GM21529 (cell line): Measurements from ENCODE around the gene TLX3.

Experiments used
- ATAC-seq: cut with Tn5 transposase; IDR thresholded peaks from one replicate; pipeline ENCODE4 v1.9.1; 2021; ENCODE audit not compliant: unreplicated experiment

The TLX3 gene

DNA sequence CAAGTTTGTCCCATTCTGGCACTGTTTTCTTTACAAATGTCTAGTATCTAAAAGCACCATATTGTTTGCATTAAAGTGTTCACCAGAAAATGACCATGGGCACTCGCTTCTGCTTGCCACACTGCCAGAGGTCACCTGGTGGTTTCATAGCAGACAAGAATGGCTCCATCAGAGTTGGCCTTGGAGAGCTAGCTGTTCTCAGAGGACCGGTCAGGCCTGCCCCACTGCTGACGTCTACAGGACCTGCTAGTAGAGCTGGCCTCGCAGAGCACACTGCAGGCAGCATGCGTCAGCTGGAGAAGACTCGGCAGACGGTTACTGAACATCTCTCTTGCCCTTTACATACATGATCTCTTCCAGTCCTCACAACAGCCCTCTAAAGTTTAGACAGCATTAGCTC, 8.7 kb upstream of the TLX3 start:
- no peak for ATAC-seq

DNA sequence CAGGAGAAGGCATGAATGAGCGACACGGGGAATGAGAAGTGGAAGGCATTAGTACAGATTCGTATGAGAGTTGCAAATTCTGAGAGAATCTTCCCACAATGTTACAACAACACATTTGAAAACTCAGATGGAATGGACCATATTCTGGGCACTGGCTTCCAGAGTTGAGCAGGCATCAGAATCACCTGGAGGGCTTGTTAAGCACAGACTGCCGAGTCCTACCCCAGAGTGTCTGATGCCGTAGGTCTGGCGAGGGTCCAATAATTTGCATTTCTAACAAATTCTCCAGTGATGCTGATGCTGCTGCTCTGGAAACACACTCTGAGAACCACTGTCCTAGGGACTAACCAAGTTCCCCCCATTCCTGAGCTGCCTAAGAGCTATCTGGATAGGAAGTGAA, 2.9 kb upstream of the TLX3 start:
- no peak for ATAC-seq

DNA sequence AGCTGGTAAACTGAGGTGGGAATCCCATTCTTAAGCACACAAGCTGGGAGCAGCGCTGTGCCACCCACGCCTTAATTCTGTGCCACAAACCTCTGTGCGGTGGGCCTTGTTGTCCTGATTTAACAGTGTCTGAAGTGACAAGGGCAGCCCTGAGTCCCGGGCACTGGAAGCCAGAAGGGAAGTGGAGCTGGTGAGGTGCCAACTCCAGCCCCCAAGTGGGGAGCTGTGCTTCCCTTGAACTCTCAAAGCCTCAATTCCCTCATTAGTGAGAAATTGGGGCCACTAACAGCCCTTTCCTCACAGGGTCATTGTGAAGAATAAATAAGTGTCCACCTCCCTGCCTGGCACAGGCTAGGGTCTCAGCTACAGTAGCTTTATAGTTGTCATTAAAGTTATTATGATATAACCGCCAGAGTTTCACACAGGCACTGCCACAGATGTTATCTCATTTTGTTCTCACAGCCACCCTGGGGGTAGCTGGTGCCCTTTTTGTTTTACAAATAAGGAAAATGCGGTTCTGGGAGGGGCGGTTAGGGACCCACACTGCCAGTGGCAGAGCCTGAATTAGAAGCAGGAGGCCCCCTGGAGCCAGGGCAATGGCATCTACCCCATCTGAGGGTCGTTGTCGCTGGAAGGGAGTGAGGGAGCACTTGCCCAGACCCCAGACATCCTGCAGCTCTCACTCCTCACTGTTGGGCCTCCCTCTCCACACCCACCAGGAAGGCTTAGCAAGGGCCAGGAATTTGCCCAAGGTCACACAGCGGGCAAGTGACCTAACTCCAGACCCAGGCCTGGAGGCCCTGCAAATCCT, 2.1 kb upstream of the TLX3 start:
- no peak for ATAC-seq

DNA sequence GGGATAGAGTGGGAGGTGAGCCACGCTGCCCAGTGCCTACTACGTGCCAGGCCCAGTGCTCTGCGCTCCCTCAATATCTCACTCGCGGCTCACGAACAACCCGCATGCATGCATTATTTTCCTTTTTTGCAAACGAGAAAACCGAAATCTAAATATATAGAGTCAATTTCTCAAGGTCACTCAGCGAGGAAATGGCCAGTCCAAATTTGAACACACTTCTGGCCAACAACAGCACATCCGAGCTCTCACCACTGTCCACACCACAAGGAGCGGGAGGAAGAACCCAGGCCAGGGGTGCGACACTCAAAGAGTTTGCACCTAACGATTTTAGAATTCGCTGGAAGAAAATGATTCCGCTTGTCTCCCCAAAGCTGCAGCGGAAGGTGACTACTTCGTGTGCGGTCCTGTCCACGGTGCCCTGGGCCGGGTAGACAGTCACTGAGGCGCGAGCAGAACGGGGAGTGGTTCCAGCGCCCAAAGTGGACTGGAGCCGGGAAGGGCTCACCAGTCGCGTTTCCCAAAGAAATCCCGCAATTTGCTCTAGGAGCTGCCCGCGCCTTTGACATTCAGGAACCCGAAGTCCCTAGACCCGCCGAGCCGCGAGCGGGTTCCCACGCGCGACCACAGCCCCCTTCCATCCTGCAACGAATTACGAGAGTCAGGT, 1.1 kb upstream of the TLX3 start:
- ATAC-seq = no peak

- ATAC-seq = no peak
These were observed 496 bp downstream of the TLX3 start for GRCh38 chr5:171309276-171310211.

DNA sequence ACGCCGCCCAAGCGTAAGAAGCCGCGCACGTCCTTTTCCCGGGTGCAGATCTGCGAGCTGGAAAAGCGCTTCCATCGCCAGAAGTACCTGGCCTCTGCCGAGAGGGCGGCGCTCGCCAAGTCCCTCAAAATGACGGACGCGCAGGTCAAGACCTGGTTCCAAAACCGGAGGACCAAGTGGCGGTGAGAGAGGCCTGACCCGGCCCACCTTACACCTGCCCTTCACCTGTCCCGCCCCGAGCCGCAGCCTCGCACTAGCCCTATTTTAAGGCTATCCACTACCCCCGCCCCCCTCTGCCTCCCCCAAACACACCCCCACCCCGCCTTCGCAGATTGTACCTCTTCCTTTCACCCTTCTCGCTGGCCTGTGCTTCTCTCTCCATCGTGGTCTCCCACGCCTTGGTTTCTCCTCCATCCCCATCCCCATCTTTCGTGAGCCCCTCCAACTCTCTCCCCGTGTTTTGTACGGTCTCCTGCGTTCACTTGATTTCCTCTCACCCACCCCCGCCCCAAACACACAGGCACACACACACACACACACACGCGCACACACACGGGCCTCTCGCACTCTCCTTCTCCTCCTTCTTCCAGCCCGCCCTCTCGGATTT, 1.3 kb downstream of the TLX3 start:
- no peak for ATAC-seq

DNA sequence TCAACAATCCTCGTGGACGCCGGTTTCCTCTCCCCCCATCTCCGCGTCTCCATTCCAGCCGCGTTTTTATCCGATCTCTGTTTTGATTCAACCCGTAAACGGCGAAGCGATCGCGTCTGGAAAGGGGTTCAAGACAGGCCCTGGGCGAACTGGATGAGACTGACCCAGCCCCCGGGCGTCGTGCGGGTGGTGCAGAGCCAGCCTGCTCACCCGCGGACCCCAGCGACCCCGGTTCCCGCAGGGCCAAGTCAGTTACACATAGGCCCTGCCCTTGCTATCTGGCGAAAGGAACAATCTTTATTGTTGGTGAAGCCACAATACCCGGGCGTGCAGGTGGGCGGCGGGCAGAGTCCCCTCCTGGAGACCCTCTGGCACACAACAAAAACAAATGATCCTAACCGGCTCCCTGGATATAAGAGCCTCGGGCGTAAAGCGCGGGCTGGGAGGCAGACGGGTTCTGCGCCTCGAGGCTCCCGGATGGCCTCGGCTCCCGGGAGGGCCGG, 1.8 kb downstream of the TLX3 start:
- no peak for ATAC-seq

GRCh38 chr5:171311322-171312077, 2.5 kb downstream of the TLX3 start:
- ATAC-seq = no peak

GRCh38 chr5:171312129-171312974, 3.3 kb downstream of the TLX3 start:
- ATAC-seq = no peak

GRCh38 chr5:171313481-171314206, 4.6 kb downstream of the TLX3 start:
- ATAC-seq = no peak

- no peak for ATAC-seq
These were observed 5.8 kb downstream of the TLX3 start for GRCh38 chr5:171314728-171315385.

DNA sequence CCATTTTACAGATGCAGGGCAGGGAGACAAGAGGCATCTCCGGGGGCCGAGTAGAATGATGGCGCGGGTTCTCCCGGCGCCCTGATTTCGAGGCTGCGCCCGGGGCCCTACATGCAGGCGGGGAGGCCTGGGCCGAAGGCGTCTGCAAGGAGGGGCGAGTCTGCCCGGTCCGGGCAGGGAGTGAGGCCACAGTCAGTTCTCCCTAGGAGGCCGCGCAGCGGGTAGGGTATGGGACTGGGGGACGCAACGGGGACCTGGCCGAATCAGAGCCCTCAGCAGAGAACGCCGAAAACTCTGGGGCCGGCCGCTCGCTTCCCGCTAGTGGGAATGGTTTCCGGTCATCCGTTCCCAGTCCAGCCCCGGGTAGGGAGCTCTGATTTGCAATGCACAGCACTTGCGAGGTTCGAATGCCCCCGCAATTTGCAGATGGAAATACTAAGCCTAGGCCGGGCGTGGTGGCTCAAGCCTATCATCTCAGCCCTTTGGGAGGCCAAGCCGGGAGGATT, 6.4 kb downstream of the TLX3 start:
- ATAC-seq = no peak

DNA sequence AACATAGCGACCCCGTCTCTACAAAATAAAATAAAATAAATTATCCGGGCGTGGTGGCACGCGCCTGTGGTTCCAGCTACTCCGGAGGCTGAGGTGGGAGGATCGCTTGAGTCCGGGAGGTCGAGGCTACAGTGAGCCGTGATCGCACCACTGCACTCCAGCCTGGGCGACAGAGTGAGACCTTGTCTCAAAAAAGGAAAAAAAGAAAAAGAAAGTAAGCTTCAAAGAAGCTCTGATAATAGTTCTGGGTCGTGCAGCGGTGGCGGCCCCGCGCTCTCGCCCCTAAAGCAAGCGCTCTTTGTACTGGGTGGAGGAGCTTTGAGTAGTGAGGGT, 6.8 kb downstream of the TLX3 start:
- ATAC-seq = no peak

GRCh38 chr5:171316258-171317121, 7.4 kb downstream of the TLX3 start:
- ATAC-seq = no peak

GRCh38 chr5:171317230-171317629, 8.2 kb downstream of the TLX3 start:
- no peak for ATAC-seq

- ATAC-seq = no peak
These were observed 9.0 kb downstream of the TLX3 start for GRCh38 chr5:171318026-171318425.

DNA sequence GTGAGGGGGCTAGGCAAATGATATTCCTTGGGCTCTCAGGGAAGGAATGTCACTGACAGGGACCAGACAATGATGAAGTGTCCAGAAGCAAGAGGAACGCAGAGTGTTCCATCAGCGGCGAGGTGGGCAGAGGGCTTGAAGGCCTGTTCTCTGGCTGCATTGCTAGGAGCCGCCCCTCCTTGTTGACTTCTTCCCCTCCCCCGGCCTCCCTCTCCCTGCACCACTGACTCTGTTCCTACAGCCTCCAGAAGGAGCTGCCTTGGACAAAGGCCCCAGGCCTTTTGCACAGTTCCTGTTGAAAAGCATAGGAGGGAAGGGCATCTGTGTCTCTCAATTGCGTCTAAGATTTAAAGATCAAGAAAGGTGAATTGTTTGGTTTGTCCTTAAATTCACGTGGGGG, 12.4 kb downstream of the TLX3 start:
- ATAC-seq = no peak
